ENCODE results near the gene LIMA1. TPM values are rescaled to one million over a fixed set of nuclear protein-coding genes. Genes with fewer than 3 reads are reported as not detected.
"Not testable (repeated sequence)": the region's sequence is repeated elsewhere in the genome, so short reads cannot be mapped to it uniquely, and the experiment has no call there.

LIMA1 gene
- total RNA-seq, 1 donor: 4.4 TPM

DNA sequence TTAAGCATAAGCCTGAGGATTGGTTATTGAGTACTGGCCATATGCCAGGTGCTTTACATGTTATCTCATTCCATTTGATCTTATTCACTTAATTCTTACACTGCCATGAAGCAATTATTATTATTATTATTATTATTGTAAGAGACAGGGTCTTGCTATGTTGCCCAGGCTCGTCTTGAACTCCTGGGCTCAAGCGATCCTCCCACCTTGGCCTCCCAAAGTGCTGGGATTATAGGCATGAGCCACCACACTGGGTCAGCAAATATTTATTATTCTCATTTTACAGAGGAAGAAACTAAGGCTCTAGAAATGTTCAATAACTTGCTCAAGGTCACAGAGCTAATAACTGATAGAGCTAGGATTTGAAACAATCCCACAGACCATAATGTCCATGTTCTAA, 14.8 kb downstream of the LIMA1 start:
- Histone ChIP-seq H3K9me3 (ENCODE audit: low read depth, low read length) (no peaks in the 10 kb centered on the region), H3K27me3 (ENCODE audit: insufficient read depth, low read length) (no peaks in the 10 kb centered on the region)

DNA sequence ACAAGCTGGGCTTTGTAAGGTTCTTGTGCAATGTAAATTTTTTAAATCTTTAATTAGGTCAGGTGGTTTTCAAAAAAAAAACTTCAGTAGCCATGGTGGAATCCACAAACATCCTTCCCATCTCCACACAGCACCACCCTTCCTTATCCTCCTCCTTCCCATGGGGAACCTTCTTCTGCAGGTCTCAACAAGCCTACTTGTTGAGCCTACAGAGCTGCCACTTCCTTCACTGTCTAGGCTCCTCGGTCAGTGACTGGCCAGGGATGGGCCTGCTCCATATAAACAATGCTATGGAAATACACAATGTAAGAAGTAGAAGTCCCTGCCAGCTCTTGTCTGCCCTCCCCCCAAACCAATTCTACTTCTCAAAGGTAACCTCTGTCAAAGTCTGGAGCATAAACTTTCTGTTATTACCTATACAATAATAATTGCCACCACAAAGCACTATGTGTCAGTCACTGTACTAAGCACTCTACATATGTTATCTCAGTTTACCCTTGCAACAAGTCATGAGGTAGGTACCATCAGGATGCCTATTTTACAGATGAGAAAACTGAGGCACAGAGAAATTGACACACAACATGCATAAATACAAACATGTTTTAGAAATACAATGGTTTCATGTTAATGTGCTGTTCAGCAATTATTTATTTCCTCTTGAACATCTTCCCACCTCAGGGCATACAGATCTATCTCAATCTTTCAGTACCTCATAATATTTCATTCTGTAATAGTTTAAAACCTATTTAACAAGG, 17.4 kb downstream of the LIMA1 start:
- H3K4me1 ChIP-seq (ENCODE audit: insufficient read depth, low read length): no peaks in the 10 kb centered on the region
- H3K9me3 ChIP-seq (ENCODE audit: low read depth, low read length): no peaks in the 10 kb centered on the region
- H3K4me3 ChIP-seq (ENCODE audit: low read length): no peak overlapping the region
- no peaks in the 10 kb centered on the region for H3K27me3 ChIP-seq (ENCODE audit: insufficient read depth, low read length)

More for the DNA sequence above, 14.8 kb downstream of the LIMA1 start:
- Histone ChIP-seq H3K4me1 (ENCODE audit: insufficient read depth, low read length) (no peaks in the 10 kb centered on the region), H3K4me3 (ENCODE audit: low read length) (no peak overlapping the region)

DNA sequence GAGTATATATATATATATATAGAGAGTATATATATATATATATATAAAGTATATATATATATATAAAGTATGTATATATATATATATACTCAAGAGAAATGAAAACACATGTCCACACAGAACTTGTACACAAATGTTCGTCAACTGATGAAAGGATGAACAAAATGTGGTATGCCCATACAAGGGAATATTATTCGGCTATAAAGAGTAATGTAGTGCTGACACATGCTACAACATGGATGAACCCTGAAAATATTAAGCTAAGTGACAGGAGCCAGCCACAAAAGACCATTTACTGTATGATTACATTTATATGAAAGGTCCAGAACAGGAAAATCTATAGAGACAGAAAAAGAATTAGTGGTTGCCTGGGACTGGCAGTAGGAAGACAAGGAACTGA, 19.5 kb downstream of the LIMA1 start:
- Histone ChIP-seq H3K9me3 (ENCODE audit: low read depth, low read length) (no peaks in the 10 kb centered on the region), H3K4me3 (ENCODE audit: low read length) (no peak overlapping the region), H3K27me3 (ENCODE audit: insufficient read depth, low read length) (no peaks in the 10 kb centered on the region)

DNA sequence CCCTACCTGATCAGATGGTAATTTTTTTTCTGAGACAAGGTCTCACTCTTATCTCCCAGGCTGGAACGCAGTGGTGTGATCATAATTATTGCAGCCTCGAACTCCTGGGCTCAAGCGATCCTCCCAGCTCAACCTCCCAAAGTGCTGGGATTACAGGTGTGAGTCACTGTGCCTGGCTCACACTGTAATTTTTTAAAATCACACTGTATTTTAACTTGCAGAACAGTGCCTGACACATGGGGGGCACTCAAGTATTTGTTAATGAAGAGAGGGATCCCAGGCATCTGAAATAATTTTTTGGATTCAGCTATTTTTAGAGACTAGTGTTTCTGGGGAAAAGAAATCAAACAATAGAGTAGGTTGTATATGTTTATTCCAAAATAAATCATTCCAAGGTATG, 21.7 kb downstream of the LIMA1 start:
- Histone ChIP-seq H3K4me1 (ENCODE audit: insufficient read depth, low read length) (peaks cover 19% of the 10 kb centered on the region), H3K27me3 (ENCODE audit: insufficient read depth, low read length) (no peaks in the 10 kb centered on the region), H3K4me3 (ENCODE audit: low read length) (no peak overlapping the region), H3K9me3 (ENCODE audit: low read depth, low read length) (no peaks in the 10 kb centered on the region)

More for the DNA sequence above, 19.5 kb downstream of the LIMA1 start:
- H3K4me1 ChIP-seq (ENCODE audit: insufficient read depth, low read length): peaks cover 8% of the 10 kb centered on the region

DNA sequence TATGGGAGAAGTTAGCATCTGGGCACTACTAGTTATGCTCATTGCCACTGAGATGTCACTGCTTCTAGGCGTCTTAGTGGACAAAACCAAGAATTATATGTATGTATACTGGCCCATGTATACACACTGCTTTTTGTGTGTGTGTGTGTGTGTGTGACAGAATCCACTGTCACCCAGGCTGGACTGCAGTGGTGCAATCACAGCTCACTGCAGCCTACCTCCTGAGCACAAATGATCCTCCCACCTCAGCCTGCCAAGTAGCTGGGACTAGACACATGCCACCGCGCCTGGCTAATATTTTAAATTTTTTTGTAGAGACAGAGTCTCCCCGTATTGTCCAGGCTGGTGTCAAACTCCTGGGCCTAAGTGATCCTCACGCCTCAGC, 25.2 kb downstream of the LIMA1 start:
- H3K4me1 ChIP-seq (ENCODE audit: insufficient read depth, low read length): peaks cover 19% of the 10 kb centered on the region
- no peaks in the 10 kb centered on the region for H3K27me3 ChIP-seq (ENCODE audit: insufficient read depth, low read length)
- H3K9me3 ChIP-seq (ENCODE audit: low read depth, low read length): no peaks in the 10 kb centered on the region
- no peak overlapping the region for H3K4me3 ChIP-seq (ENCODE audit: low read length)

DNA sequence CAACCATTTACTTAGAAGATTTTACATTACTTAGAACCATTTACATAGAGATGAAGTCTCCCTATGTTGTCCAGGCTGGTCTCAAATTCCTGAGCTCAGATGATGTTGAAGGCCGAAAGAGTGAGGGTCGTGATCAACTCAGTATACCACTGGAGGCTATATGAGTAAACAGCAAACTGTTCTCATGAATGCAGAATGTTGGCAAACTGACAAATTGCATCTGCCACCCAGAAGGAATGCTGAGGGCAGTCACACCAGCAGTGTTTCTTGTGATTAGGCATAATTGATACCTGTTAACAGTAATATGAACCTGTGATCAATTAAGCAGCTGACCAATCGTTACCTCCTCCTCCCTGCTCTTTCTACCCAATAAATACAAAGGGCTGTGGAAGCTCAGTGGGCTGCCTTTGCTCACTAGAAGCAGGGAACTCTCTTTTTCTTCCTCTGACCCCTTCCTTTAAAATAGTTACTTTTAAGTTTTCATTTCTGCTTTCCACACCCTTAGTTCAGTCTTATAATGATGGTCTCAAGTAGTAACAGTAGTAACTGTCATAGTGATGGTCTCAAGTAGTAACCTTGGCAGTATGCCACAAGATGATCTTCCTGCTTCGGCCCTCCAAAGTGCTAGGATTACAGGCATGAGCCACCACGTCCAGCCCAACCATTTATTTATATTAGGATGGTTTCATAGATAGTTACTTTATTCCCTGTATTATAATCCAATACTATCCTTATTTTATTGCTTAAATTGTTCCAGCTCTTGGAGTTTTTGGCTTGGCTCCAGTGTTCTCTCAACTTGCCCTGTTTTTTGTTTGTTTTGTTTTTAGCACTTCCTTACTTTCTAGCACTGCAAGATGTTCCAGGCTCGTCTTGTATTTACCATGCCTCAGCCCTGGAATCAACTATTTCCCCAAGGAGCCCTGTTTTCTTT, 25.8 kb downstream of the LIMA1 start:
- Histone ChIP-seq H3K9me3 (ENCODE audit: low read depth, low read length) (no peaks in the 10 kb centered on the region), H3K4me3 (ENCODE audit: low read length) (no peak overlapping the region), H3K27me3 (ENCODE audit: insufficient read depth, low read length) (no peaks in the 10 kb centered on the region), H3K4me1 (ENCODE audit: insufficient read depth, low read length) (peaks cover 19% of the 10 kb centered on the region)

DNA sequence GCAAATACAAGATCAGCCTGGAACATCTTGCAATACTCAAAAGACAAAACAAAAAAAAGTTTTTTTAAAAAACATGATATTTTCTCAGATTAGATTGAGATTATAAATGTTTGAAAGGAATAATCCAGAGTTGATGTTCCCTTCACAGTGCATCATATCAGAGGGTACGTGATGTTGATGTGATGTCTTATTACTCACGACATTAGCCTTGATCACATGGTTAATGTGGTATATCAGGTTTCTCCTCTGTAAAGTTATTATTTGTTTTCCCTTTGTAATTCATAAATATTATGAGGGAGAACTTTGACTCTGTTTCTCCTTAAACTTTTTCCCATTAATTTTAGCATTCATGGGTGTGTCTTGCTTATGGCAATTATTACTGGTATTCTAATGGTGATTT, 26.6 kb downstream of the LIMA1 start:
- H3K4me3 ChIP-seq (ENCODE audit: low read length): no peak overlapping the region
- H3K9me3 ChIP-seq (ENCODE audit: low read depth, low read length): no peaks in the 10 kb centered on the region
- no peaks in the 10 kb centered on the region for H3K27me3 ChIP-seq (ENCODE audit: insufficient read depth, low read length)
- H3K4me1 ChIP-seq (ENCODE audit: insufficient read depth, low read length): peaks cover 19% of the 10 kb centered on the region

DNA sequence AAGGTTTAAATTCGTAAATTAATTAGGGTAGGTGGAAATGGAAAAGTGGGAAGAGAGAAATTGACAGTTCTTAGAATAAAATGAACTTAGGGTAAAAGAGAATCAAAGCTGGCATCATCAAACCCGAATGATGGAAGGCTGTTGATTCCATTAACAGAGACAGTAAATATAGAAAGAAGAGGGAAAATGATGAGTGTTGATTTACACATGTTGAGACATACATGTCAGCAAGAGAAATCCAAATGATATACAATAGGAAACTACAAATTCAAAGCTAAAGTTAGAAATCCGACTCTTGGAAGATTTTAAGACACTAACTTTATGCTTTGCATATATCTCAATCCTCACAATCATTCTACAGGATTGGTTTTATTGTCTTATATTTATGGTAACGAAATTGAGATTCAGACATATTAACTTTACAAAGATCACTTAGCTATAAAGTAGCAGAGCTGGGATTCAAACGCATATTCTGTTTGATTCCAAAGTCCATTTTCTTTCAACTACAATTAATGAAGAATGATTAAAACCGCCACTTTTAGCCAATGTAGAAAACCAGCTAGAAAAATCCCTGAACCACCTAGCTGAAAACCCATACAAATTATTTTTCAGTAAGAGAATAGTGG, 30.2 kb downstream of the LIMA1 start:
- Histone ChIP-seq H3K9me3 (ENCODE audit: low read depth, low read length) (no peaks in the 10 kb centered on the region), H3K4me3 (ENCODE audit: low read length) (no peak overlapping the region), H3K4me1 (ENCODE audit: insufficient read depth, low read length) (peaks cover 9% of the 10 kb centered on the region), H3K27me3 (ENCODE audit: insufficient read depth, low read length) (no peaks in the 10 kb centered on the region)

DNA sequence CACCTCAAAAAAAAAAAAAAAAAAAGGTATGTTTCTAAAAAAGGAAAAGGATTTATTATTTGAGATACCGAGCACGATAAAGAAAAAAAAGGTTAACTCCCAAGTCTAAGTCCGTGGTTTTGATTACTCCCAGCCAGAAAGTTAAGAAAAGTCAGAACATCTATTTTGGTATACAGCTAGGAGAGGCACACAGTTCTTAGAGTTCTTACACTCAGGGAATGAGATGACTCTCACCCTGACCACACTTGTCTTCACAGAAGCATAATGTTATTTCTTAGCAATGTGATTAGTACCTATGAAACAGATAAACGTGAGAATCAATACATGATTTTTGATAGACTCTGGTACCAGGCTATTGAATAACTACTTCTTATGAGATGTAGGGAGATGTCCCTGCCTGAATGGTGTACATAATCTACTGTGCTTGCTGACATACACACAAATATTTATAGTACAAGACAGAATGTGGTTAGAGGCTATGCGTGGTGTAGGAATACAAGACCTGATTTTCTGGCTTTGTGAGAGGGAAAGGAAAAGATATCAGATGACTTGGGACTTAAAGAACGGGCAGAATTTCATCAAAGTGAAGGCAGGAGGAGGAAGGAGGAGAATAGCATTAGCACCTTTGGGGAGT, 31.6 kb downstream of the LIMA1 start:
- no peaks in the 10 kb centered on the region for H3K9me3 ChIP-seq (ENCODE audit: low read depth, low read length)
- H3K27me3 ChIP-seq (ENCODE audit: insufficient read depth, low read length): no peaks in the 10 kb centered on the region
- no peaks in the 10 kb centered on the region for H3K4me1 ChIP-seq (ENCODE audit: insufficient read depth, low read length)
- H3K4me3 ChIP-seq (ENCODE audit: low read length): no peak overlapping the region

DNA sequence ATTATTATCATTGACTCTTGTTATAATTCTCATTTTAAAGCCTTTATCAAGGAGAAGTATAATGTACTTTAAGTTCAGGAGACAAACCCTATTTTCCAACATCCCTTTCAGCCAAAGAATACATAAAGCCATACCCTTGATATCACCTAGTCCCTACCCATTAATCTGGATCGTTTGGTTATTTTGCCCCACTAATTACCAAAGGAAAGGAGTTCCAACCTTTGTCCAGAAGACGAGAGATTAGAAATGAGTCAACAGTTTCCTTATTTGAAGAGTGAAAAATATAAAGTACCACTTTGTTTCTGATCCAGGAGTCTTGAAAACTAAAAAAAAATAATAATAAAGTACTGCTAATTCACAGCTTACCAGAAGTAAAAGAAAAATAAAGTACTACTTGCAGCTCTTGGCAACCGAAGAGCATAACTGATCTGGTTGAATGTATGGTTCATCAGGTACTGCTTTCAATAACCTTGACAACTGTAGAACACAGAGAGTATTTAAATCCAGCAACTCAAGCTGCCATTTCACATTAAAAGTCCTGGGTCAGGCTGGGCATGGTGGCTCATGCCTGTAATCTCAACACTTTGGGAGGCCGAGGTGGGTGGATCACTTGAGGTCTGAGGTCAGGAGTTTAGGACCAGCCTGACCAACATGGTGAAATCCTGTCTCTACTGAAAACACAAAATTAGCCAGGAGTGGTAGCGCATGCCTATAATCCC, 33.7 kb downstream of the LIMA1 start:
- H3K27me3 ChIP-seq (ENCODE audit: insufficient read depth, low read length): no peaks in the 10 kb centered on the region
- no peaks in the 10 kb centered on the region for H3K4me1 ChIP-seq (ENCODE audit: insufficient read depth, low read length)
- H3K4me3 ChIP-seq (ENCODE audit: low read length): no peak overlapping the region
- no peaks in the 10 kb centered on the region for H3K9me3 ChIP-seq (ENCODE audit: low read depth, low read length)

DNA sequence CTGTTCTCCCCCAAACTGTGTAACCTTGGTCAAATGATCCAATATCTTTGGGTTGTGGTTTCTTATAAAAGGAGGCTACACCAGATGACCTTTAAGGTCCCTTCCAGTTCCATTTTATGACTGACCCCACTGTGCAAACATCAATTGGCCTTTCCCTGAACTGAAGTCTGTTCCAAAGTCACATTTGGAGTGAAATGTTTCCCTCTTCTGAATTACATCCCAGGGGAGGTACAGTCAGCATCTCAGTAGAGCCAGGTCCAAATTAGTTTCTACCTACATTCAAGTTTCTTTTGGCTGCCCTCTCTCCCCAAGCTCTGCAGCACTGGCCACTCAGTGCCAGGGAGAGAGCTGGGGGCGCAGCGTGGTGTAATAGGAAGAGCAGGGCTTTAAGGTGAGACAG, 34.4 kb downstream of the LIMA1 start:
- H3K27me3 ChIP-seq (ENCODE audit: insufficient read depth, low read length): no peaks in the 10 kb centered on the region
- H3K4me1 ChIP-seq (ENCODE audit: insufficient read depth, low read length): no peaks in the 10 kb centered on the region
- H3K9me3 ChIP-seq (ENCODE audit: low read depth, low read length): no peaks in the 10 kb centered on the region
- H3K4me3 ChIP-seq (ENCODE audit: low read length): no peak overlapping the region

DNA sequence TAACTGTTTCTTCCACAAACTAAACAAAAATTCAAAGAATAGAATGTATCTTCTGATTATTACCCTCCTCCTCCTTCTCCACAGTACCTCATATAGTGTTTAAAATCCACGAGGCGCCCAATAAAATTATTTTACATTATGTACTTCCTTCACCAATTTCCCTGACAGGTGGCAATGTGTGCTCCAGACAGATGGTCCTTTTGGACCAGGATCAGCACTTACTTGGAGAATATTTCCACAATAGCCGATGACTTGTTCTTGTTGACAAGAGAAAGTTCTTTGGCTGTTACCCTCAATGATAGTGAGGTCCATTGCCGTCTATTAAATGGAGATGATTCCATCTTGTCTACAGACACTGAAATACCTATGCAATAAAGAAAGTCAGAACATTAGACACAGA, 34.9 kb downstream of the LIMA1 start:
- Histone ChIP-seq H3K4me3 (ENCODE audit: low read length) (no peak overlapping the region), H3K9me3 (ENCODE audit: low read depth, low read length) (no peaks in the 10 kb centered on the region), H3K4me1 (ENCODE audit: insufficient read depth, low read length) (no peaks in the 10 kb centered on the region), H3K27me3 (ENCODE audit: insufficient read depth, low read length) (no peaks in the 10 kb centered on the region)

DNA sequence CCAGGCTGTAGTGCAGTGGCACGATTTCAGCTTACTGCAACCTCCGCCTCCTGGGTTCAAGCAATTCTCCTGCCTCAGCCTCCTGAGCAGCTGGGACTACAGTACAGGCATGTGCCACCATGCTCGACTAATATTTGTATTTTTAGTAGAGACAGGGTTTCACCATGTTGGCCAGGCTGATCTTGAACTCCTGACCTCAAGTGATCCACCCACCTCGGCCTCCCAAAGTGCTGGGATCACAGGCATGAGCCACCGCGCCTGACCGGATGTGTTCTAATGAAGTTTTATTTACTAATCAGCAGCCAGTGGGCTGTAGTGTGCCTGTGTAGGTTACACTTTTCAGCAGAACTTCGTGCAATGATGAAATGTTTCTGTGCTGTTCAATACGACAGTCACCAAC, 35.7 kb downstream of the LIMA1 start:
- H3K9me3 ChIP-seq (ENCODE audit: low read depth, low read length); H3K27me3 ChIP-seq (ENCODE audit: insufficient read depth, low read length); H3K4me3 ChIP-seq (ENCODE audit: low read length); H3K4me1 ChIP-seq (ENCODE audit: insufficient read depth, low read length): not testable (repeated sequence)

DNA sequence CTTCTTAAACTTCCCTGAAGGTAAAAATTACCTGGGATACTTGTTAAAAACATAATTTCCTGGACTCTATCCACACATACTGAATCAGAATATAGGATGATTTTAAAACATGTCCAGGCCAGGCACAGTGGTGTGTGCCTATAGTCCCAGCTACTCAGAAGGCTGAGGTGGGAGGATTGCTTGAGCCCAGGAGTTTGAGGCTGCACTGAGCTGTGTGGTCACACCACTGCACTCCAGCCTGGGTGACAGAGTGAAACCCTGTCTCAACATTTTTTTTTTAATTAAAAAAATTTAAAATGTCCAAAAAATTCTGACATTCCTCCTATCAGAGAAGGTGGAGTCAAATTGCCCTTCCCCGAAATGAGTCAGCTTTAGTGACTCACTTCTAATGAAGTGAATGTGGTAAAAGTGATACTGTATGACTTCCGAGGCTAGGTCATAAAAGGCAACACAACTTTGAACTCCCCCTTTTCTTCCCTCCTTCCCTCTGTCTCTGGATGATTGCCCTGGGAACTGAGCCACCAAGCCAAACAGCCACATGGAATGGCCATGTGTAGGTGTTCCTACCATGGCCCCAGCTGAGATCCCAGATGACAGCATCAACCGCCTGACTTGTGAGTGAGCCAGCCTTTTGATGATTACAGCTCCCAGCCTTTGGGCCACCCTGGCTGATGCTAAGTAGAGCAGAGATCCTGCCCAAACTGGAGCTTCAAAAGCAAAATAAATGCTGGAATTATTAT, 36.3 kb downstream of the LIMA1 start:
- H3K4me3 ChIP-seq (ENCODE audit: low read length): no peak overlapping the region
- H3K4me1 ChIP-seq (ENCODE audit: insufficient read depth, low read length): no peaks in the 10 kb centered on the region
- H3K9me3 ChIP-seq (ENCODE audit: low read depth, low read length): no peaks in the 10 kb centered on the region
- no peaks in the 10 kb centered on the region for H3K27me3 ChIP-seq (ENCODE audit: insufficient read depth, low read length)
